Measurements from ENCODE around the gene OR52R1.

The OR52R1 gene

GRCh38 chr11:4766420-4767043 is 37.6 kb downstream of the OR52R1 start:
- no peak for TF ChIP-seq POU6F1 (CRISPR knock-in tag; IDR thresholded peaks at IDR 0.05; ENCODE audit: borderline replicate concordance, low read depth)
- no peak for TF ChIP-seq ARNTL (CRISPR knock-in tag; IDR thresholded peaks at IDR 0.05; ENCODE audit: borderline replicate concordance, low read depth)
- no peak for TF ChIP-seq ESRRG (CRISPR knock-in tag; IDR thresholded peaks at IDR 0.05)
- no peak for TF ChIP-seq TCF4 (CRISPR knock-in tag; IDR thresholded peaks at IDR 0.05; ENCODE audit: borderline replicate concordance)
- TF ChIP-seq ISL1 (CRISPR knock-in tag; IDR thresholded peaks at IDR 0.05): no peak
- TF ChIP-seq ZFP30 (CRISPR knock-in tag; IDR thresholded peaks at IDR 0.05): no peak
- ATAC-seq: no peak

- TF ChIP-seq POU6F1 (CRISPR knock-in tag; IDR thresholded peaks at IDR 0.05; ENCODE audit: borderline replicate concordance, low read depth): no peak
- no peak for TF ChIP-seq OSR1 (CRISPR knock-in tag; IDR thresholded peaks at IDR 0.05)
- no peak for TF ChIP-seq ZC3H10 (CRISPR knock-in tag; IDR thresholded peaks at IDR 0.05)
- TF ChIP-seq TCF4 (CRISPR knock-in tag; IDR thresholded peaks at IDR 0.05; ENCODE audit: borderline replicate concordance): no peak
- TF ChIP-seq ZNF565 (CRISPR knock-in tag; conservative IDR thresholded peaks at IDR 0.05; ENCODE audit: low read depth): no peak
- no peak for TF ChIP-seq SNAI2 (CRISPR knock-in tag; IDR thresholded peaks at IDR 0.05)
- TF ChIP-seq BACH2 (CRISPR knock-in tag; IDR thresholded peaks at IDR 0.05; ENCODE audit: borderline replicate concordance): no peak
- no peak for TF ChIP-seq TOX (CRISPR knock-in tag; IDR thresholded peaks at IDR 0.05; ENCODE audit: borderline replicate concordance)
- no peak for TF ChIP-seq PPARA (CRISPR knock-in tag; IDR thresholded peaks at IDR 0.05; ENCODE audit: borderline replicate concordance)
- no peak for TF ChIP-seq ESRRG (CRISPR knock-in tag; IDR thresholded peaks at IDR 0.05)
- TF ChIP-seq ZFP30 (CRISPR knock-in tag; IDR thresholded peaks at IDR 0.05): no peak
- TF ChIP-seq ZFP3 (CRISPR knock-in tag; IDR thresholded peaks at IDR 0.05): no peak
- no peak for TF ChIP-seq RARB (CRISPR knock-in tag; IDR thresholded peaks at IDR 0.05)
- no peak for TF ChIP-seq CSDC2 (CRISPR knock-in tag; IDR thresholded peaks at IDR 0.05)
- TF ChIP-seq ZNF70 (CRISPR knock-in tag; IDR thresholded peaks at IDR 0.05): no peak
- TF ChIP-seq ISL1 (CRISPR knock-in tag; IDR thresholded peaks at IDR 0.05): no peak
- TF ChIP-seq ARNTL (CRISPR knock-in tag; IDR thresholded peaks at IDR 0.05; ENCODE audit: borderline replicate concordance, low read depth): no peak
- ATAC-seq: no peak
These were observed 41.1 kb downstream of the OR52R1 start for GRCh38 chr11:4763096-4763495.
